NCI-H82 treated with DMSO at 0.1 percent for 48 hours (cell line): ENCODE measurements around the gene FRMD4A.

ENCODE experiments used
- DNase-seq: peaks from one replicate; lab custom pipeline; 2025; ENCODE audit not compliant: unreplicated experiment; lab: John Stamatoyannopoulos, UW

Gene FRMD4A

GRCh38 chr10:14330388-14331061, at the start of gene FRMD4A:
Gene FRMD4A, minus strand, starts transcription at chr10:14330924.
- no peak for DNase-seq

GRCh38 chr10:14379556-14380280, 49.0 kb upstream of the FRMD4A start:
- DNase-seq: no peak

- DNase-seq: no peak
Observed at GRCh38 chr10:14378387-14378960, 47.8 kb upstream of the FRMD4A start.

- no peak for DNase-seq
Observed at GRCh38 chr10:14377591-14378175, 47.0 kb upstream of the FRMD4A start.

GRCh38 chr10:14374745-14375445, 44.2 kb upstream of the FRMD4A start:
- DNase-seq: no peak

GRCh38 chr10:14372606-14373005, 41.9 kb upstream of the FRMD4A start:
- no peak for DNase-seq

GRCh38 chr10:14371581-14371980, 40.9 kb upstream of the FRMD4A start:
- peak; percentile 1 for DNase-seq

- no peak for DNase-seq
Observed at GRCh38 chr10:14370894-14371293, 40.2 kb upstream of the FRMD4A start.

GRCh38 chr10:14369906-14370305, 39.2 kb upstream of the FRMD4A start:
- no peak for DNase-seq

GRCh38 chr10:14366760-14367159, 36.0 kb upstream of the FRMD4A start:
- no peak for DNase-seq

GRCh38 chr10:14365266-14365665, 34.5 kb upstream of the FRMD4A start:
- DNase-seq: no peak

GRCh38 chr10:14362104-14362503, 31.4 kb upstream of the FRMD4A start:
- no peak for DNase-seq

GRCh38 chr10:14360961-14361360, 30.2 kb upstream of the FRMD4A start:
- no peak for DNase-seq

GRCh38 chr10:14360515-14360914, 29.8 kb upstream of the FRMD4A start:
- DNase-seq: no peak

GRCh38 chr10:14358886-14359573, 28.3 kb upstream of the FRMD4A start:
- peak; percentile 62 for DNase-seq

- DNase-seq: no peak
Observed at GRCh38 chr10:14356921-14357320, 26.2 kb upstream of the FRMD4A start.

- DNase-seq: no peak
Observed at GRCh38 chr10:14355750-14356149, 25.0 kb upstream of the FRMD4A start.

GRCh38 chr10:14353291-14353913, 22.7 kb upstream of the FRMD4A start:
- no peak for DNase-seq

GRCh38 chr10:14350006-14350405, 19.3 kb upstream of the FRMD4A start:
- DNase-seq: no peak

- peak; percentile 47 for DNase-seq
Observed at GRCh38 chr10:14349081-14349480, 18.4 kb upstream of the FRMD4A start.
